Stimulated activated CD4-positive, alpha-beta T cell treated with anti-CD3 and anti-CD28 coated beads, TNF-alpha, amount 100 ng/mL, for 48 hours (primary cell): ENCODE measurements around the gene EMP3.
A peak's percentile ranks its signal among the peaks of the same experiment; 100 is the strongest.
"Not testable (repeated sequence)": the region's sequence is repeated elsewhere in the genome, so short reads cannot be mapped to it uniquely, and the experiment has no call there.

Experiments used
- DNase-seq, 3 donors: peaks; one replicate each; pipeline ENCODE4 v3.0.0-alpha.2; 2020; ENCODE audit warnings: low read depth in 3 of 3

Gene EMP3

GRCh38 chr19:48317708-48317960 is 7.7 kb upstream of the EMP3 start:
- not testable (repeated sequence) for DNase-seq

GRCh38 chr19:48318286-48318987 is 6.9 kb upstream of the EMP3 start:
- DNase-seq = no peak

DNA sequence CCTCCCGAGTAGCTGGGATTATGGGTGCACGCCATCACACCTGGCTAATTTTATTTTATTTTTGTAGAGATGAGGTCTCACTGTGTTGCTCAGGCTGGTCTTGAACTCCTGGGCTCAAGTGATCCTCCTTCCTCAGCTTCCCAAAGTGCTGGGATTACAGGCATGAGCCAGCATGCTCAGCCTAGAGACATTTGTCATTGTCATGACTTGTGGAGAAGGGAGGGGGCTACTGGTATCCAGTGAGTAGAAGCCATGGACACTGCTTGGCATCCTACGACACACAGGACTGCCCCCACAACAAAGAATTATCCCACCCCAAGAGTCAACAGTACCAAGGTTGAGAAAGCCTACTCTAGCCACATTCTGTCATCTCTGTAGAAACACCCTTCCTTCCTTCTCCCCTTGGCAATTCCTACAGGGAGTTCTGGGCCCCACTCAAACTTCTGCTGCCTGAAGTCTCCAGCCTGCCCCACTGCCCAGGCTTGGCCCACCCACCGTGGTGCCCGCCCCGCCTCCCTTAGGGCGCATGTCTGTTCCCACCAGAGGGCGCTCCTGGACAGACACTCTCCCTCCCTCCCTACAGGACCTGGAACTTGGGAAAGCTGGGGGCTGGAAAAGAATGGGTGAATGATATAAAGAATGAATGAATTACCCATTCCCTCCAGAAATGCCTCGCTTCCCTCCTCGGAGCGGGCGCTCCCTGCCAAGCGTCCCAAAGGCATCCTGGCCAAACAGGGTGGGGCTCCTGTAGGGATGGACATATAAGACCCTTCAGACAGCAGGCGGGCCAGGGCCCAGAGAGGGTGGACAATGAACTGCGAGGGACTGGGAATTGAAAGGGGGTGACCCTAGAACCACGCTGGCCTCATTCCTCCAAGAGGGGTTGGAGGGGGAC is 5.5 kb upstream of the EMP3 start:
- peak; percentile 37 to 76 (median 73) for DNase-seq

DNA sequence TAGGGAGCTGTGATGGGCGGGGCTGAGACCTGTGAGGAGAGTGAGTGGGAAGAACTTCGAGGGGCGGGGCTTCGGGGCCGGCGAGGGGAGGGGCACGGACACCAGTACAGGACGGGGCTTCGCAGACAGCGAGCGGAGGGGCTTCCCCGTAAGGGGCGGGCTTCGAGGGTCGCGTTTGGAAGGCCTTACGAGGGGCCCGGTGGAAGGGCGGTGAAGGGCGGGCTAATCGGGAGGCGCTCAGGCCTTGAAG is 4.1 kb upstream of the EMP3 start:
- peak; percentile 92 to 98 (median 93) for DNase-seq

- DNase-seq = peak; percentile 93 to 97 (median 97)
Measured at GRCh38 chr19:48321622-48322591, 3.4 kb upstream of the EMP3 start.

- peak in 1 of 3 donors; percentile 41 for DNase-seq
Measured at GRCh38 chr19:48329167-48329891, 4.0 kb downstream of the EMP3 start.

- peak; percentile 52 to 75 (median 64) for DNase-seq
Measured at GRCh38 chr19:48330012-48330681, 4.8 kb downstream of the EMP3 start.

DNA sequence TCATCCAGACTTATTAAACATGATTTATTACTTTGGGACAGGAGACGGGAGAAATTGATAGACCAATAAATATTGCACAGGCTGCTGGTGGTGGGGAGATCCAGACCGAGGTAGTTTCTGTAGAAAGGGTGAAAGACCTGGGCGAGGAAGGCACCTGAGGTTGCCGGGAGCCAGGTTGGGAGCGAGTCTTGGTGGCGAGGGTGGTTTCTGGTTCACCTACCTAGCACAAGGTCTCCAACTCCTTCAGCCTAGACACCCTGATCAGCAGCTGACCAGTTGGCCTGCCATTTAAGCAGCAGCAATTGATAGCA is 7.0 kb downstream of the EMP3 start:
- DNase-seq = no peak

DNA sequence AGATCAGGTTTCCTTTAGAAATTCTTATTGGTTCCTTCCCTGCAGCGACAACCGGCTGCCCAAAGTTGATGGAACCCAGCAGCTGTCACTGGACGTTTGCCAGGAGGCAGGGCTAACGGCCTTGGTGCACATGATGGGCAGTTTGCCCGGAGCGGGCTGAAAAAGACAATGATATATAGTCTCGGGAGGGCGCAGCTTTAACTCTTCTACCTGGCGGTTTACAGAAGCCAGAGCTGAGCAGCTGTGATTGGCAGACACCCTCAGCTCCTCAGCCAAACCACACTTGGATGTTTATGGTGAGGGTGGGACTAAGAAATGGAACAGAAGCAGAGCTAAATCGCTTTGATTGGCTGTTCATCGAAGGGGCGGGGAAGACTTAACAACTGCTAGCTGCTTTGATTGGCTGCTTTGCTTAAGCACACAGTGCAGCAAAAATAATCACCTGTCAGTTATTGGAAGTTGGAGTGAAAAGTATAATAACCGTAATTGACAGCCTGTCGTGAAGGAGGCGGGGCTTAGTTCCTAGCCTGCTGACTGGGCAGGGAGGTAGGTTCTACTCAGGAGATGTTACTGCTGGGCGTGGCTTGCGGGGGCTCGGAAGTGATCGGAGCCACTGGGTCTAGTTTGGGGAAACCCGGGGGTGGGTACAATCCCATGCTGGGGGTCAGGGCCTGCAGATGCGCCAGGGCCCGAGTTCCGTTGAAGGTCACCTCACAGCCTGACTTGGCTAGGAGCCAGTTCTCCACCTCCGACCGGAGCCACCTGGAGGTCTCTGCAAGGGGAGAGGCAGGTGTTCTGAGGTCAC is 7.5 kb downstream of the EMP3 start:
- peak; percentile 69 to 92 (median 90) for DNase-seq

- peak; percentile 81 to 91 (median 87) for DNase-seq
Measured at GRCh38 chr19:48333467-48334384, 8.4 kb downstream of the EMP3 start.

DNA sequence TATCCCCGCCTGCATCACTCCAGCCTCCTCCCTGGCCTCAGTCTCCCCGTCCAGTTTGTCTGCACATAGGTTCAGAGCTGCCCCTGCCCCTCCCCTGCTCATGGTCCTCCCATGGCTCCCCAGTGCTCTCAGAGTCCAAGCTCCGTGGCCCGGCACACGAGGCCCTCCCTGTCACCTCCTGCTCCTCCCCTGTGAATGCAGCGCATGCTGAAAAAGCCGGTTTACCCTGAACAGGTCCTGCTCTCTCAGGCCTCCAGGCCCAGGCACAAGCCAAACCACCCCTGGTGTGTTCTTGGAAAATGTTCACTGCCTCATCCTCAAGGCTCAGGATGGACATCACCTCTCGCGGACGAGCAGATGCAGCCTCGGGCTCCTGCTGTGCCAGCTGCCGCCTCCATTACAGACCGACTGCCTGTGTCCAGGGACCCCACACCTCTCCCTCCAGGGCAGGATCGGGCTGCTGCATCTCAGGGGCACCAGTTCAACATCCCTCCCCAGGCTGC is 13.0 kb downstream of the EMP3 start:
- DNase-seq = no peak

GRCh38 chr19:48338802-48339503 is 13.6 kb downstream of the EMP3 start:
- no peak for DNase-seq

DNA sequence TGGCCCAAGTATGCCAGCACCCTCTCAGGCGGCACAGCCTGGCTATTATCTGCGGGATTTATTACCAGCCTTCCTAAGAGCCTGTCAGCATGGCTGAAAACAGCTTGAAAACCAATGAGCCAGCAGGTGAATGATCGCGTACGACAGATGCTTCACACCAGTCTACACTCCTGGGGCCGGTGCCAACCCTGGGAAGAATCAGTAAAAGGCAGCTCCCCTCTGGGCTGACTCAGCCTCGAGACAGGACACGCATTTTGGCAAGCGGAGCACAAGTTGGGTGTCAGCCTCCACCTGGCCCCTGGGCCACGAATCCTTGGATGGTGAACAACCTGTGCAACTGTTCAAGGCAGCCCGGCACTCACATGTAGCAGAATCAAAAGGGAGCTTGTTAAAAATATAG is 15.6 kb downstream of the EMP3 start:
- DNase-seq = no peak

DNA sequence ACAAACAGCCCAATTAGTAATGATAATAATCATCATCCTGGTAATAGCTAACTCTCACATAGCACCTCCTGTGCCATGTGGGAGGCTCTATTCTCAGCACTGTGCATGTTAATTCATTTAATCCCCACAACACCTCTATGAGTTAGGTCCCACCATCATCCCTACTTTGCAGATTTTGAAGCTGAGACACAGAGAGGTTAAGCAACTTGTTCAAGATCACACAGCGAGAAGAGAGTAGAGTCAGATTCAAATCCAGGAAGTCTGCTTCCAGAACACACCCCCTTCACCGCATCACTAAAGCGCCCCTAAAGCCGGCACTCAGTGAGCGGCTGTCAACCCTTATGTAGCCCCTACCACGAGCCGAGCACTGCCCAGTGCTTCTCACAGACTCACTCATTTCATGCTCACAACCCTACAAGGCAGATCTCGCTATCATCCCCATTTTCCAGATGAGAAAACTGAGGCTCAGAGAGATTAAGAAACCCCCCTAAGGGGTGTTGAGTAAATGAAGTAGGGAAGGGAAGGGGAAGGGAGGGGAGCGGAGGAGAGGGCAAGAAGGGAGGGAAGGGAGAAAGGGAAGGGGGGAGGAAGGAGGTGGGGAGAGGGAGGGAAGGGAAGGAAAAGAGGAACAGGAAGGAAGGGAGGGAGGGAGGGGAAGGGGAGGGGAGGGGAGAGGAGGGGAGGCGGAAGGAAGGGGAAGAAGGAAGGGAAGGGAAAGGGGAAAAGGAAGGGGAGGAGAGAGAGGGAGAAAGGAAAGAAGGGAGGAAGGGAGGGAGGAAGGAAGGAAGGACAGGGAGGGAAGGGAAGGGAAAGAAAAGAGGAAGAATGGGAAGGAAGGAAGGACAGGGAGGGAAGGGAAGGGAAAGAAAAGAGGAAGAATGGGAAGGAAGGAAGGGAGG is 16.4 kb downstream of the EMP3 start:
- no peak for DNase-seq

DNA sequence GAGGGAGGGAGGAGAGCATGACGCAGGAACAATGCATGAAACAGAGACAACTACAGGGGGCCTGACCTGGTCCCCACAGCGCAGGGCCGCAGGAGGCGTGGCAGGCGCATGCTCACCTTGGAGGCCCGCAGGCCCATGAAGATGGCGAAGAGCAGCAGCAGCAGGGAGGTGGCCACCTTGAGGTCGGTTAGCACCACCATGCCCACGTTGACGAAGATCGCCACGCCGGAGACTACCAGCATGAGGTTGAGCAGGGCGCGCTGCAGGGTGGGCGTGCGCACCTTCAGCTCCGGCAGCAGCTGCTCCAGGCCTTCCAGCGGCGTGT is 17.0 kb downstream of the EMP3 start:
- no peak for DNase-seq

- no peak for DNase-seq
Measured at GRCh38 chr19:48342841-48343540, 17.6 kb downstream of the EMP3 start.

- no peak for DNase-seq
Measured at GRCh38 chr19:48344892-48345291, 19.5 kb downstream of the EMP3 start.
